PC-9 (cell line): ENCODE results near the gene WSCD2.

ENCODE experiments used
- CTCF ChIP-seq: fragments of 200-600 bp; sonication (generic); conservative IDR thresholded peaks from 2 replicates; pipeline ENCODE4 v1.6.1; 2017; ENCODE audit warnings: mixed run types, antibody characterized with exemption, mild to moderate bottlenecking, moderate library complexity
- EZH2 ChIP-seq: fragments of 200-600 bp; sonication (generic); IDR thresholded peaks from 2 replicates; pipeline ENCODE4 v1.8.0; 2017; ENCODE audit warnings: antibody characterized with exemption, low read depth

- no peak for TF ChIP-seq EZH2
- no peak for TF ChIP-seq CTCF
Measured at GRCh38 chr12:108297895-108298760, 169.0 kb downstream of the WSCD2 start.
